HepG2 (cell line): Measurements from ENCODE around the gene HOXA5. TPM values are rescaled to one million over a fixed set of nuclear protein-coding genes. Genes with fewer than 3 reads are reported as not detected.
A peak's percentile ranks its signal among the peaks of the same experiment; 100 is the strongest.

Experiments used
- BRD4 ChIP-seq: sonication (generic); formaldehyde crosslinking; IDR thresholded peaks from 2 replicates; pipeline ENCODE4 v1.4.0; 2020; ENCODE audit warnings: missing genetic modification reagents
- DMTF1 ChIP-seq: sonication (generic); formaldehyde crosslinking; IDR thresholded peaks from 2 replicates; pipeline ENCODE4 v1.4.0; 2020; ENCODE audit warnings: mild to moderate bottlenecking, missing genetic modification reagents
- DZIP1 ChIP-seq: sonication (generic); formaldehyde crosslinking; IDR thresholded peaks from 2 replicates; pipeline ENCODE4 v1.5.0; 2020; ENCODE audit warnings: mild to moderate bottlenecking, missing genetic modification reagents
- EP300 ChIP-seq, 3 experiments: sonication (generic) in 1 of 3; formaldehyde crosslinking in 1 of 3; IDR thresholded peaks; 2 replicates each; pipeline versions ENCODE4 v1.5.1 to v1.6.1; 2011 to 2020; ENCODE audit warnings: low read depth in 2 of 3, low read length in 2 of 3, borderline replicate concordance in 1 of 3, improper control_type of control experiment in 1 of 3, mild to moderate bottlenecking in 1 of 3, missing genetic modification reagents in 1 of 3, moderate library complexity in 1 of 3
- GTF2F1 ChIP-seq: fragments of 150-350 bp; IDR thresholded peaks from 2 replicates; pipeline ENCODE4 v1.6.1; 2014; ENCODE audit warnings: low read length
- MAFF ChIP-seq: IDR thresholded peaks from 2 replicates; pipeline ENCODE4 v1.6.1; 2011; ENCODE audit warnings: low read depth, low read length, improper control_type of control experiment
- PHF21A ChIP-seq: sonication (generic); formaldehyde crosslinking; IDR thresholded peaks from 2 replicates; pipeline ENCODE4 v1.5.0; 2020; ENCODE audit warnings: mild to moderate bottlenecking, missing genetic modification reagents
- PHF5A ChIP-seq: IDR thresholded peaks from one replicate; pipeline ENCODE4 v1.6.1; 2018; ENCODE audit warnings: low read depth, missing genetic modification reagents; ENCODE audit not compliant: unreplicated experiment
- SP1 ChIP-seq, 2 experiments: fragments of 450-650 bp in 1 of 2; sonication (generic) in 1 of 2; formaldehyde crosslinking in 1 of 2; IDR thresholded peaks; 2 replicates each; pipeline versions ENCODE4 v1.4.0 to v1.6.1; 2016 to 2020; ENCODE audit warnings: missing genetic modification reagents in 1 of 2
- STAT5B ChIP-seq: sonication (generic); formaldehyde crosslinking; IDR thresholded peaks from 2 replicates; pipeline ENCODE4 v1.4.0; 2020; ENCODE audit warnings: missing genetic modification reagents
- ZNF10 ChIP-seq: sonication (generic); formaldehyde crosslinking; IDR thresholded peaks from 2 replicates; pipeline ENCODE4 v1.4.0; 2020; ENCODE audit warnings: mild to moderate bottlenecking, low read depth, missing genetic modification reagents, borderline replicate concordance
- ZNF138 ChIP-seq: sonication (generic); formaldehyde crosslinking; IDR thresholded peaks from 2 replicates; pipeline ENCODE4 v1.5.0; 2020; ENCODE audit warnings: mild to moderate bottlenecking, low read depth, missing genetic modification reagents
- ZNF432 ChIP-seq: sonication (generic); formaldehyde crosslinking; IDR thresholded peaks from 2 replicates; pipeline ENCODE4 v1.5.0; 2020; ENCODE audit warnings: missing genetic modification reagents, mild to moderate bottlenecking, borderline replicate concordance
- ZNF530 ChIP-seq: sonication (generic); formaldehyde crosslinking; IDR thresholded peaks from 2 replicates; pipeline ENCODE4 v1.5.0; 2020; ENCODE audit warnings: low read depth, mild to moderate bottlenecking, missing genetic modification reagents
- ZNF562 ChIP-seq: sonication (generic); formaldehyde crosslinking; IDR thresholded peaks from 2 replicates; pipeline ENCODE4 v1.8.0; 2022; ENCODE audit warnings: missing genetic modification reagents, borderline replicate concordance
- ZNF737 ChIP-seq: sonication (generic); formaldehyde crosslinking; IDR thresholded peaks from 2 replicates; pipeline ENCODE4 v1.5.0; 2020; ENCODE audit warnings: missing genetic modification reagents, mild to moderate bottlenecking, borderline replicate concordance
- ZNF761 ChIP-seq: sonication (generic); formaldehyde crosslinking; conservative IDR thresholded peaks from 2 replicates; pipeline ENCODE4 v1.4.0; 2020; ENCODE audit warnings: mild to moderate bottlenecking, missing genetic modification reagents
- ZNF782 ChIP-seq: sonication (generic); formaldehyde crosslinking; IDR thresholded peaks from 2 replicates; pipeline ENCODE4 v1.4.0; 2020; ENCODE audit warnings: missing genetic modification reagents, mild to moderate bottlenecking, borderline replicate concordance
- ZNF878 ChIP-seq: sonication (generic); formaldehyde crosslinking; IDR thresholded peaks from 2 replicates; pipeline ENCODE4 v1.8.1; 2023; ENCODE audit warnings: mild to moderate bottlenecking, missing genetic modification reagents, moderate library complexity
- polyA plus RNA-seq, 8 experiments: library from polyadenylated mRNA; depleted of rRNA in 3 of 8; stranded (reverse) in 7 of 8; unstranded in 1 of 8; fragments of >200 nt; fragmentation: Illumina TruSeq in 4 of 8; extraction: Trizol in 4 of 8; gene quantifications; 2 replicates each; pipeline versions ENCODE4 v1.2.1 to v1.2.3, GENCODE V29; 2011 to 2016; ENCODE audit warnings: low read depth in 4 of 8, missing spikeins in 1 of 8, mixed read lengths in 1 of 8; ENCODE audit not compliant: insufficient read depth in 1 of 8
- total RNA-seq, 5 experiments: library from RNA; depleted of rRNA; stranded (reverse); fragments of >200 nt; fragmentation: Illumina TruSeq; extraction: Trizol; gene quantifications; 2 replicates each; pipeline ENCODE4 v1.2.3, GENCODE V29; 2016; ENCODE audit warnings: low read depth in 1 of 5
- TF ChIP-seq, protein P1 (sequence below): sonication (generic); formaldehyde crosslinking; IDR thresholded peaks from 2 replicates; pipeline ENCODE4 v1.4.0; 2020; ENCODE audit warnings: mild to moderate bottlenecking, missing genetic modification reagents

The HOXA5 gene
- total and polyA plus RNA-seq, 2 of the 13 experiments (the other 11 are each of a cell fraction or from before 2014, with no cell fraction given): 3.2 to 3.6 TPM

DNA sequence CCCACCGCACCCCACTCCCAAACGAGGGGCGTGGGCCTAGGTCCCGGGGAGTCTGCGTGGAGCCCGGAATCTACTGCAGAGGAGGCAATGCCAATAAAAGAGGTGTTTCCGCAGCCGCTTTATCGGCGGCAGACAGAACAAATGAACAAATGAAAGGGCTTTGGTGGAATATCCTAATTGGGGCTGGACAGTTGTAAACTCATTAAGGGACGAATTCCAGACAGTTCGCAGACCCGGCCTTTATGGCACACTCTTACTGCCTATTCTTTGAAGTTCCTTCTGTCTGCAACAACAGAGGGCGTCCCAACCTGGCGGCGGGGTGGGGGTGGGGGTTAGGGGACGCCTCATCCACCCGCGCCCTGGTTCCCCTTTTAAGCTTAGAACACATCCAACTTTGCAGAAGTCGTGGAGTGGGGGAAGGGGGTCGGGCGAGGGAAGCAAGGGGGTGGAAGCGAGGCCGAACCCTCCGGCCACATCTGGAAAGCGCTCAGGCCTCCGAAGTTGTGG is 17.8 kb upstream of the HOXA5 start (continued):
- TF ChIP-seq DZIP1 (CRISPR knock-in tag) (no peak), BRD4 (CRISPR knock-in tag) (no peak), MAFF (no peak), ZNF737 (CRISPR knock-in tag) (no peak), SP1 (IDR thresholded peaks at IDR 0.05) (no peak), SP1 (CRISPR knock-in tag; IDR thresholded peaks at IDR 0.05) (no peak), ZNF562 (CRISPR knock-in tag) (no peak), ZNF10 (CRISPR knock-in tag) (no peak), ZNF138 (CRISPR knock-in tag) (0 out of 2 replicates have a peak, but pooled peaks have one; percentile 41), DMTF1 (CRISPR knock-in tag) (no peak), ZNF878 (CRISPR knock-in tag) (no peak), GTF2F1 (no peak), PHF21A (CRISPR knock-in tag) (0 out of 2 replicates have a peak, but pooled peaks have one; percentile 25), ZNF761 (CRISPR knock-in tag) (no peak), ZNF432 (CRISPR knock-in tag) (no peak), PHF5A (CRISPR knock-in tag) (no peak), EP300 (IDR thresholded peaks at IDR 0.05; ENCODE audit: low read depth in 2 of 2, low read length in 2 of 2) (no peak), EP300 (CRISPR knock-in tag; IDR thresholded peaks at IDR 0.05; ENCODE audit: borderline replicate concordance) (no peak), STAT5B (CRISPR knock-in tag) (no peak), ZNF782 (CRISPR knock-in tag) (no peak), ZNF530 (no peak)
- TF ChIP-seq, protein P1, sequence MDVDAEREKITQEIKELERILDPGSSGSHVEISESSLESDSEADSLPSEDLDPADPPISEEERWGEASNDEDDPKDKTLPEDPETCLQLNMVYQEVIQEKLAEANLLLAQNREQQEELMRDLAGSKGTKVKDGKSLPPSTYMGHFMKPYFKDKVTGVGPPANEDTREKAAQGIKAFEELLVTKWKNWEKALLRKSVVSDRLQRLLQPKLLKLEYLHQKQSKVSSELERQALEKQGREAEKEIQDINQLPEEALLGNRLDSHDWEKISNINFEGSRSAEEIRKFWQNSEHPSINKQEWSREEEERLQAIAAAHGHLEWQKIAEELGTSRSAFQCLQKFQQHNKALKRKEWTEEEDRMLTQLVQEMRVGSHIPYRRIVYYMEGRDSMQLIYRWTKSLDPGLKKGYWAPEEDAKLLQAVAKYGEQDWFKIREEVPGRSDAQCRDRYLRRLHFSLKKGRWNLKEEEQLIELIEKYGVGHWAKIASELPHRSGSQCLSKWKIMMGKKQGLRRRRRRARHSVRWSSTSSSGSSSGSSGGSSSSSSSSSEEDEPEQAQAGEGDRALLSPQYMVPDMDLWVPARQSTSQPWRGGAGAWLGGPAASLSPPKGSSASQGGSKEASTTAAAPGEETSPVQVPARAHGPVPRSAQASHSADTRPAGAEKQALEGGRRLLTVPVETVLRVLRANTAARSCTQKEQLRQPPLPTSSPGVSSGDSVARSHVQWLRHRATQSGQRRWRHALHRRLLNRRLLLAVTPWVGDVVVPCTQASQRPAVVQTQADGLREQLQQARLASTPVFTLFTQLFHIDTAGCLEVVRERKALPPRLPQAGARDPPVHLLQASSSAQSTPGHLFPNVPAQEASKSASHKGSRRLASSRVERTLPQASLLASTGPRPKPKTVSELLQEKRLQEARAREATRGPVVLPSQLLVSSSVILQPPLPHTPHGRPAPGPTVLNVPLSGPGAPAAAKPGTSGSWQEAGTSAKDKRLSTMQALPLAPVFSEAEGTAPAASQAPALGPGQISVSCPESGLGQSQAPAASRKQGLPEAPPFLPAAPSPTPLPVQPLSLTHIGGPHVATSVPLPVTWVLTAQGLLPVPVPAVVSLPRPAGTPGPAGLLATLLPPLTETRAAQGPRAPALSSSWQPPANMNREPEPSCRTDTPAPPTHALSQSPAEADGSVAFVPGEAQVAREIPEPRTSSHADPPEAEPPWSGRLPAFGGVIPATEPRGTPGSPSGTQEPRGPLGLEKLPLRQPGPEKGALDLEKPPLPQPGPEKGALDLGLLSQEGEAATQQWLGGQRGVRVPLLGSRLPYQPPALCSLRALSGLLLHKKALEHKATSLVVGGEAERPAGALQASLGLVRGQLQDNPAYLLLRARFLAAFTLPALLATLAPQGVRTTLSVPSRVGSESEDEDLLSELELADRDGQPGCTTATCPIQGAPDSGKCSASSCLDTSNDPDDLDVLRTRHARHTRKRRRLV (CRISPR knock-in tag): no peak
